HG03095 (cell line): ENCODE results near the gene HSPA1B.
"Not testable (repeated sequence)": the region's sequence is repeated elsewhere in the genome, so short reads cannot be mapped to it uniquely, and the experiment has no call there.

Experiments used
- ATAC-seq: cut with Tn5 transposase; IDR thresholded peaks from one replicate; pipeline ENCODE4 v1.9.1; 2021; ENCODE audit warnings: moderate library complexity; ENCODE audit not compliant: unreplicated experiment

HSPA1B gene

DNA sequence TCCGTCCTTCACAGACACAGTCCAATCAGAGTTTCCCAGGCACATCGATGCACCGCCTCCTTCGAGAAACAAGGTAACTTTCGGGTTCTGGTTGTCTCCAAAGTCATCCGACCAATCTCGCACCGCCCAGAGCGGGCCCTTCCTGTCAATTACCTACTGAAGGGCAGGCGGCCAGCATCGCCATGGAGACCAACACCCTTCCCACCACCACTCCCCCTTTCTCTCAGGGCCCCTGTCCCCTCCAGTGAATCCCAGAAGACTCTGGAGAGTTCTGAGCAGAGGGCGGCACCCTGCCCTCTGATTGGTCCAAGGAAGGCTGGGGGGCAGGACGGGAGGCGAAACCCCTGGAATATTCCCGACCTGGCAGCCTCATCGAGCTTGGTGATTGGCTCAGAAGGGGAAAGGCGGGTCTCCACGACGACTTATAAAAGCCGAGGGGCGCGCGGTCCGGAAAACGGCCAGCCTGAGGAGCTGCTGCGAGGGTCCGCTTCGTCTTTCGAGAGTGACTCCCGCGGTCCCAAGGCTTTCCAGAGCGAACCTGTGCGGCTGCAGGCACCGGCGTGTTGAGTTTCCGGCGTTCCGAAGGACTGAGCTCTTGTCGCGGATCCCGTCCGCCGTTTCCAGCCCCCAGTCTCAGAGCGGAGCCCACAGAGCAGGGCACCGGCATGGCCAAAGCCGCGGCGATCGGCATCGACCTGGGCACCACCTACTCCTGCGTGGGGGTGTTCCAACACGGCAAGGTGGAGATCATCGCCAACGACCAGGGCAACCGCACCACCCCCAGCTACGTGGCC lies at the start of gene HSPA1B:
HSPA1B (plus strand) TSS at position 453 of the 794 bp plus-strand sequence; CDS start at position 666, 213 bp downstream.
- ATAC-seq: peak; percentile 59

DNA sequence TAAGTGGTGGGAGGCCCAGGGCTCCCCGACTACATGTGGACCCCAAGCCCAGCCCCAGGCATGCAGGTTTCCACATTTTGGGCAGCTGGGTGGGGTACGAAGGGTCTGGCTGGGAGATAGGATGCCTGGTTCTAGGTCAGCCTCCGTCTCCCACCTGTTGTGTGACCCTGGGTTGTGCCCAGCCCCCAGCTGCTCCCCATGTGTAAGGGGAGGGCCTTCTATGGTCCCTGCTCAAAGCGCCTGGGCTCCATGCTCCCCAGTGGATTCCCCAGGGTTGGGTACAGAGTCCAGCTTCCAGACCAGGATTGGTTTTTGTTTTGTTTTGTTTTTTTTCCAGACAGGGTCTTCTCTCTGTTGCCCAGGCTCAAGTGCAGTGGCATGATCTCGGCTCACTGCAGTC lies 49.3 kb upstream of the HSPA1B start:
- no peak for ATAC-seq

DNA sequence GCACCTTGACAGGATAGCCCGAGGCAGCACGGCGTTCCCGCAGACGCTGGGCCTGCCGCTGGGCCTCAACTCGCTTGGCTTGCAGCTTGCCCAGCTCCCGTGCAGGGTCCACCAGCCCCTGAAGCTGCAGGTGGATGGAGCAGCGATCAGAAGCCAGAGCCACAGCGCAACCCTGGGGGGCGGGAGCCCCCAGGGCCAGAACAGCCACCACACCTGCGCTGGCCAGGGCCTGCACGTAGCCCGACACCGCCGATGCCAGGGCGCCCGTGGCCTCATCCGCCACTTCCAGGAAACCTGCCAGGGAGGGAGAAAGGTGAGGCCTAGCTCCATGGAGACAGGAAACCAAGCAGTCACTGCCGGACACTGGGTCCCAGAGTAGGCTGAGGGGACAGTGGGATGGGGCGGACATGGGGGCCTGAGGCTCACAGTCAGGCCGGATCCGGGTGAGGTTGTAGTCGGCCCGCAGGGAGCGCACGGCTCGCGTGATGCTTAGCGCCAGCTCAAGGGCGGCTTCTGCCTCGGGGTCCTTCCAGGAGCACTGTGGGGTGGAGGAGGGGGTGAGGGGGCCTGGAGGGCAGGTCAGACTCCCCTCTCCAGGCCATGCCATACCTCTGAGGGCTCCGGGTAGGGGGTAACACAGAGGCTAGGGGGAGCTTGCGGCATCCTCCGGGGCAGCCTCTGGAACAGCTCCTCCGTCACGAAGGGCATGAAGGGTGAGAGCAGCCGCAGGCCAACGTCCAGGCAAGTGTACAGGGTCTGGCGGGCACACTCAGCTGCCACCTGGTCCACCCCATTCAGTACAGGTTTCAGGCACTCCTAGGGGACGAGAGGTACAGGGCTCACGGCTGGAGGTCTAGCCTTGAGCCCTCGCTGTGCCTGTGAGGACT lies 48.3 kb upstream of the HSPA1B start:
- no peak for ATAC-seq

DNA sequence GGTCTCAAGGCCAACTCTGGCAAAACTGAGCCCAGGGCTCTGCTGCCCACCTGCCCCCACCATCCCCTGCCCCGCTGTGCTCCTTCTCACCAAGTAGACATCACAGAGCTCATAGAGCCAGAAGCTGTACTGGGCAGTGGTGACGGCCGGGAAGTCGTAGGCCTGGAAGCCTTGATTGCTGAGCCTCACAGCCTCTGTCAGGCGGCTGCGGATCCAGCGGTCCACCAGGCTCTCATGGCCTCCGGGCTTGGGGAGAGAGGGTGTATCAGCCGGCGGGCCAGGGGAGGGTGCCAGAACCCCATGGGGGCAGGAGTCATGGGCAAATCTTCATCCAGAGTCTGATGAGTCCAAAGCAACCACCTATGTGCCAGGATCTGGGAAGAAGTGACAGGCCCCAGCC lies 47.6 kb upstream of the HSPA1B start:
- no peak for ATAC-seq

DNA sequence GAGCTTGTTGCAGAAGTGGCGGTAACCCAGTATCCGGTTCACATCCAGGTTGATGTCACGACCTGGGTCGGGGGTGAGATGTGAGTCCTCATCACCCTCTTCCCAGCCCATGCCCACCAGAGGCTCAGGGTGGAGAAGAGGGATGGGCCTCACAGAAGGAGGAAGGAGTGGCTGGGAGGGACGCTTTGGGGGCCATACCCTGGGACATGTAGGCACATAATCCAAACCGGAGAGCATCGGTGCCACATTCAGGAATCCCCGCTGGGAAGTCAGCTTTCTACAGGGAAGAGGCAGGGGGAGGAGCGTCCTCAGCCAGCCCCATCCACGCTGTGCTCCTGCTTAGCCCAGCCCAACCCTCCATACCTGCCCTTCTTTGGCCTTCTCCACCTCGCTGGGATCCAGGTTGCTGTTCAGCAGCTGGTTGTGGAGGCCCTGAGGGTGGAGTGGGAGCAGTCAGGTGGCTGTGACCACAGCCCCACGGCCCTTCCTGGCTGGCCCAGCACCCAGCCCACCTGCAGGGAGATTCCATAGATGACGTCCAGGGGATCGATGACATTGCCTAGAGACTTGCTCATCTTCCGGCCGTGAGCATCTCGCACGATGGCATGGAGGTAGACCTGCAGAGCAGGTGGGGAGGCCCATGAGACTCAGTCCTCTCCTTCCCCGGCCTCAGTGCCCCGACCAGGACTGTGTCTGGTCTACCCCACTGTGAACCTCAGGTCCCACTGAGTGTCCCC lies 46.9 kb upstream of the HSPA1B start:
- ATAC-seq: no peak

DNA sequence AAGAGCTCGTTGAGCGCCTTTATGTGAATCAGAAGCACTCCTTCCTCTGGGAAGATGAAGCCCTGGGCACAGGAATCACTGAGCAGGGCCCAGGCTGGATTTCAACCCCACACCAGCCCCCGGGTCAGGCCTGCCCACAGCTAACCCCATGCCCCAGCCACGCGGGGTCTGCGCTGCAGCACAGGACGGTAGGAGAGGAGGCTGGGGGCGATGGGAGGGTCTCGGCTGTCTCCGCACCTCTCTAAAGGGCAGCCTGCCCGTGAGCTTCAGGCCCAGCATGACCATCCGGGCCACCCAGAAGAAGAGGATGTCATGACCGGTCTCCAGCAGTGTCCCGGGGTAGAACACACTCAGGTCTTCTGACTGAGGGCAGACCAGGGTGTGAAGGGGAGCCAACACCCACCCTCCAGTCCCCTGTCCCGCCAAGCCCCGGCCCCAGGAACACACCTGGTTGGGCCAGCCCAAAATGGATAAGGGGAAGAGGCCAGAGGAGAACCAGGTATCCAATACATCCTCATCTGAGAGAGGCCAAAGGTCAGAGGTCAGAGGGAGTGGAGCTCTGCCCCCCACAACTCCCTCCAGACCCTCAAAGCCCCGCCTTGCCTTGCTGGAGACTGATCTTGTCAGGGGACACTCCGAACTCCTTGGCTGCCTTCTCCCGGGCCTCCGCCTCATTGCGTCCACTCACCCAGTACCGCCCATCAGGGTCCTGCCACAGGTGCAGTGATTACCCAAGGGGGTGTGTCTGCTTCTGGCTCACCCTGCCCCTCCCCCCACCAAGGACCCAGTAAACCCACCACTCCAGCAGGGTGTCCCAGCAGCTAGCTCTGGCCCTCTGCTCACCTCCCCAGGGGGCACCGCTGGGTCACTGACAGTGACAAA lies 46.1 kb upstream of the HSPA1B start:
- ATAC-seq: no peak

DNA sequence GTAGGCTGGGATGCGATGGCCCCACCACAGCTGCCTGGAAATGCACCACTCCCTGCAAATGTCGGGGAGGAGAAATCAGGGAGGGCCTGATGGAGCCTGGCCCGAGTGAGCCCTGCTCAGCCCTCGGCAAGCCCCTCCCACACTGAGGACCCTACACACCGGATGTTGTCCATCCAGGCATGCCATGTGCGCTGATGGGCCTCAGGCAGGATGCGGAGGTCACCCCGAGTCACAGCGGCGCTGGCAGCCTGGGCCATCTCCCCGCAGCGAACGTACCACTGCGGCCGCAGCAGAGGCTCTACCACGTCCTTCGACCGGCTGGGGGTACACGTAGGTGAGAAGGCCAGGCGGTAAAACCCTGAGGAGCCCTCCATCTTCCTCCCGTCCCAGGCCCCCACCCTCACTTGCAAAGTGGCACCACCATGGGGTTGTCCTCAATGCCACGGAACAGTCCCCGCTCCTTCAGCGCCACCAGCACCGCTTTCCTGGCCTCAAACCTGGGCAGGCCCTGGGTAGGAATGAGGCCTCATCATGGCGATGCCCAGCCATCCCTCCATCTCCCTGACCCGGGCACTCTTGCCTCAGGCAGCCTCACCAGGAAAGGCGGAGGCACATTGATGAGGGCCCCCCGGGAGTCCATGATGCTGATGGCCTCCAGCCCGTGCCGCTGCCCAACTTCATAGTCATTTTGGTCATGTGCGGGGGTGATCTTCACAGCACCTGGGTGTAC lies 45.2 kb upstream of the HSPA1B start:
- no peak for ATAC-seq

DNA sequence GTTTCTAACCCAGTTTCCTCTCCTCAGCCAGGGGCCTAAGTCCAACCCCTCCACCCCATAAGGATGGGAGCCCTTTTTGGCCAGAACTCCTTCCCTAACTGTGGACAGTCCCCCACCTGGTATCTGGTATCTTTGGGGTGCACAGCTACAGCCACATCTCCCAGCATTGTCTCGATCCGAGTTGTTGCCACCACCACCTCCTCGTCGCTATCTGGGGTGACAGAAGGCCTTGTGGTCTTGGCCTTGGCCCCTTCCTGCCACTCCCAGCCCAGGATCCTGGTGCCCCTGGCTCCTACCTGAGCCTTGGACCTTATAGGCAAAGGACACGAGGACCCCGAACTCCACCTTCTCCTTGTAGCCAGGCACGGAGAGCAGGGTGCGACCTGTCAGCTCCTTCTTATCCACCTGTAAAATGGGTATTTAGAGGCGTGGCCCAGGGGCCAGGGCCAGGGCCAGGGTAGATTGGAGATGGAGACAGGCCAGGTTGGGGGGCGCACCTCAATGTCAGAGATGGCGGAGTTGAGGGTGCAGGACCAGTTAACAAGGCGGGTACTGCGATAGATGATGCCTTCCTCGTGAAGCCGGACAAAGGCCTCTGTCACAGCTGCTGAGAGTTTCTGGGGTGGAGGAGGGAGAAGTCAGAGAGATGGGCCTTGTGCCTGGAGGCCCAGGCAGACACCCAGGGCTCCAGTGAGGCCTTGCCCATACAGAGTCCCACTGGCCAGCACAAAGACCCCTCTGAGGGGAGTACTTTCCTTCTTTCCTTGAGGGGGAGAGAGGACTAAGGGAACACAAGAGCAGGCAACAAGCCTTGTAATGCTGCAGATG lies 43.2 kb upstream of the HSPA1B start:
- ATAC-seq: no peak

DNA sequence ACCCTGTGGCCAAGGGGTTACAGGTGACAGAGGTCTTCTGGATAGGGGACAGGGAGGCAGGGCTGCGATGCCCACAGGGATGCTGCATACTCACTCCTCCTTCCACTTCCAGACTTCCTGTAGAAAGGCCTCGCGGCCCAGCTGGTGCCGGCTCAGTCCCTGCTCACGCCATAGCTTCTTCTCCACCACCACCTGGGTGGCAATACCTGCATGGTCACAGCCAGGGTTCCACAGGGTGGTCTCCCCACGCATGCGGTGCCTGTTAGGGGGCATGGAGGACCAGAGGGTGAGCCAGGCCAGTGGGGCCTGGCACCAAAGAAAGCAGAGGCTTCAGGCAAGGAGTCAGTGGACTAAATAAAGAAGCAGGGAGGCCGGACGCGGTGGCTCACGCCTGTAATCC lies 42.1 kb upstream of the HSPA1B start:
- no peak for ATAC-seq

DNA sequence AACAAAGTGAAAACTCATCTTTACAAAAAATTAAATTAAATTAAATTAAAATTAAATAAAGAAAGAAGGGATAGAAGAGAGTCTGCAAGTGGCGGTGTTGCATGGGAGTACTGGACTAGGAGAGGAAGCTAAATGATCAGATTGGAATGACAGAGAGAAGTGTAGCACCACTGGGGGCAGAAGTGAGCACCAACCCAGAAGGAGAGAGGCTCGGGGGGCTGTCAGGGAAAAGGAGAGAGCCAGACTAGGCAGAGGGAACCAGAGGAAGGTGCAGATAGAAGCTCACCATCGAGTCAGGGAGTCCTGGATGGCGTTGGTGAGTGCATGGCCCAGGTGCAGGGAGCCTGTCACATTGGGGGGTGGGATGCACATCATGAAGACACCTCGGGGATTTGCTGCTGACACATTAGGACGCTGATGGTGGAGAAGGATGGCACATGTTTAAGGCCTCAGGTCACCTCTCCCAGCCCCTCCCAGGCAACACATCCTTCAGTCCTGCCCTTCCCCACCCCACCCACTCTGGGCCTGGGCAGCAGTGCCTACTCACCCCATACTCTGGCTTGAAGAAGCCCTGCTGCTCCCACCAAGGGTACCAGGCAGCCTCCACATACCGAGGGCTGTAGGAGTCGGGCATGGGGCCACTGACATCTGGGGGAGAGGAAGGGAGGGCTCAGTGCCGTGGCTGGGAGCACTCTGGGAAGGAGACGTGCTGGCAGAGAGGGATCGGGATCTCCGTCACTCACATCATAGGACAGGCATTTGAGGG lies 36.0 kb upstream of the HSPA1B start:
- no peak for ATAC-seq

DNA sequence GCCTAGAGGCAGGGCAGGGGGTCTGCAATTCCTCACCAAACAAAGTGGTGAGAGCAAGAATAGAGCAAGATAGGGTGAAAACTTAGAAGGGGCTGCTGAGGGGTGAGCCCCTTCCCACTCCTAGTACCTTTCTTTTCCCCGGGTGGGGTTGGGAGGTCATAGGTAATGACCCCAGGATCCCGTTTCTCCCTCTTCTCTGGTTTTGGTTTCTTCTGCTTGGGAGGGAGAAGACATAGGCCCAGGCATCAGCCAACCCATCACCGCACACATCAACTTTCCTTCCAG lies 35.5 kb upstream of the HSPA1B start:
- ATAC-seq: no peak

DNA sequence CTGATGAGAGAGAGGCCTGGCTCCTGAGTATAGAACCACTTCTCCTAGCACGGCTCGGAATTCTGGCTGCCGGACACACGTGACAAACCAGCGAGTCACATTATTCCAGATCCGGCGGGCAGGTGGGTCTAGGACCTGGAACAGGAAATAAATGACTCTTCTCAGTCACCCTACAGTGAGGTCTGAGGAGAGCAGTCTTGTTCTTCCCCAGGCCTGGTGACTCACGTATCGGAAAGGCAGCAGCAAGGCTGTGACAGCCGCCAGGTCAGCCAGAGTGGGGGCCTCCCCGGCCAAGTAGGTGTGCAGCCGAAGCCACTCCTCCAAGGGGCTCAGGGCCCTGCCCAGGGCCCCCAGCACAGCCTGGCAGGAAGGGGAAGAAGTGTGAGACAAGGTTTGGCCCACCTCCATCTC lies 34.8 kb upstream of the HSPA1B start:
- no peak for ATAC-seq

DNA sequence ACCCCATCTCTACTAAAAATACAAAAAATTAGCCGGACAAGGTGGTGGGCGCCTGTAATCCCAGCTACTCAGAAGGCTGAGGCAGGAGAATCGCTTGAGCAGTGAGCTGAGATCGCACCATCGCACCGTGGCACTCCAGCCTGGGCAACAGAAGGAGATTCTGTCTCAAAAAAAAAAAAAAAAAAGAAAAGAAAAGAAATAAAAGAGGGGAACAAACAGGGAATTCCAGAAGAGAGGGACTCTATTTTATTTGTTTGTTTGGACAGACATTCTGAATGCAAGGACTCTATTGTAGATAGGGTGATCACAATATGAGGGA lies 33.7 kb upstream of the HSPA1B start:
- not testable (repeated sequence) for ATAC-seq

DNA sequence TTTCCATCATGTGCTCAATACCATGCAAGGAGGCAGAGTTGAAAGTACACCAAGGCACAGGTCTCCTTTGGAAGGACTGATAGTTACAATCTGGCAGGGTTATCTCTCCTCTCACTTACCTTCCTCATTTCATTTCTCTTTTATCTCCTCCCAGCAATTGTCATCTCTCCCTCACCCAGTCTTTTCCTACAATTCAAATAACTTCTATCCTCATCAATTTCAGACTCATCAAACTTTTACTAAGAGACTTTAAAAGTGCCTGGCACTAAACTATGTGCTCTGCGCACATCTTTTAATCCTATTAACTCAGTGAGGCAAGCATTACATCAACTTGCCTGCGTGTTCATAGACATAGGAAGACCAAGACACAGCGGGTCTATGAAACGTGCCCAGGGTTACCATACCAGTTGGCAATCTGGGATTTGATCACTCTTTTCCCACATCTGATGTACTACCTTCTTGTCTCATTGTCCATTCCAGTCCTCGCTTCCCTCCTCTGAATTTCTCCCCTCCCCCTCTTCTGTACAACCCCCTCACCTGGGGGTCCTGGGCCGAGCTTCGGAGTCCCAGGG lies 33.2 kb upstream of the HSPA1B start:
- no peak for ATAC-seq

DNA sequence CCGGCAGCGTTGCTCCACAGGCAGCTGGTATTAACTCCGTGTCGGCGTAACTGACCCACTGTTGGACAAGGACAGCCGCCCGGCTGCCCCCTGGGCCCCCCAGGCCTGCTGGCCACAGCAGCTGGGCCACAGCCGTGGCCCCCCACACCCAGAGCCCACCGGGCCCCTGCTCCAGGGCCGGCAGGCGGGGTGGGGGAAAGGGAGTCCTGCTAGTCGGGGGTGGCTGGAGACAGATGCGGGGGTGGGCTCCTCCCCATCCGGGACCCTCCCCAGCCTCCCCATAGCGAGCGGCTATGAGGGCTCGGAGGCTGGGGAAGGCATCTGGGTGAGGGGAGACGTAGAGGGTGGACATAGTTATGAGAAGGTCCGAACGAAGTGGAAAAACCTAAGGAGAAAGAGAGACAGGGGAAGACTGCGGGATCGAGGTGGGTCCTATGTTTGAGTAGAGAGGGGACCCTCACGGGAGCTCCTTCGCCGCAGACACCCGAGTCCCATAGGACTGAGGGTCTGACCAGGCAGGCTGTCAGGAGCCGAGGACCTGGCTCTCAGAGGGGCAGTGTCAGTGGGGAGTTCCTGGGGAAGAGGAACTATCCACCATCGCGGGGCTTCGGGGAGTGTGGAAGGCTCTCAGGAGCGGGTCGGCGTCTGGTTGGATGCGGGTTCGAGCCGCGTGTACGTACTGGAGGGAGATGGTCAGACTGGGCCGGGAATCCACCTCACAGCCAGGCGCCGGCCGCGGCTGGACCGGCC lies 32.5 kb upstream of the HSPA1B start:
- peak; percentile 8 for ATAC-seq

DNA sequence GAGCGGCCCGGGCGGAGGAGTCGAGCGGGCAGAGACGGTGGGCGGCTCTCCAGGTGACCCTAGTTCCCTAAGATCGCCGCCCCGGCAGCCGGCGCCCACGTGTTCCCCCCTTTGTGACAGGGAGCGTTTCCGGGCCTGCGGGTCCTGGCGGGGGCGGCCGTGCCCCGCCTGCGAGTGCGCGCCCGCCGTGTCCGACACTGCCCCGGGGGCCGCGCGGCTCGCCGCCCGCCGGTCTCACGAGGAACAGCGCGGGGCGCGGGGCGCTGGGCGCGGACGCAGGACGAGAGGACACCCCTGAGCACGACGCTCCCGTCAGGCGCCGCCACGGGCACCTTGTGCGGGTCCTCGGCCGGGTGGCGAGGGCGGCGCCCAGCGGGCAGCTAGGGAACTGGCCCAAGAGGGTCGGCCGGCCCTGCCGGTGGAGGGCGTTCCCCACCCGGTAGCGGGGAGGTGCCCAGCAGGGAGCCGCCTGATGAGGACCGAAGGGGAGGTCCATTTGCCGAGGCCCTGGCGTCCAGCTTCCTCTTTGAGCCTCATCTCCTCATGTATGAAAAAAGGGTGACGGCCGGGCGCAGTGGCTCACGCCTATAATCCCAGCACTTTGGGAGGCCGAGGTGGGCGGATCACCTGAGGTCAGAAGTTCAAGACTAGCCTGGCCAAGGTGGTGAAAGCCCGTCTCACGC lies 31.8 kb upstream of the HSPA1B start, which contains the start of gene VARS1:
VARS1 (minus strand) TSS at position 137 of the 683 bp plus-strand sequence. CDS start 535 bp downstream, outside the sequence.
- ATAC-seq: peak; percentile 72

DNA sequence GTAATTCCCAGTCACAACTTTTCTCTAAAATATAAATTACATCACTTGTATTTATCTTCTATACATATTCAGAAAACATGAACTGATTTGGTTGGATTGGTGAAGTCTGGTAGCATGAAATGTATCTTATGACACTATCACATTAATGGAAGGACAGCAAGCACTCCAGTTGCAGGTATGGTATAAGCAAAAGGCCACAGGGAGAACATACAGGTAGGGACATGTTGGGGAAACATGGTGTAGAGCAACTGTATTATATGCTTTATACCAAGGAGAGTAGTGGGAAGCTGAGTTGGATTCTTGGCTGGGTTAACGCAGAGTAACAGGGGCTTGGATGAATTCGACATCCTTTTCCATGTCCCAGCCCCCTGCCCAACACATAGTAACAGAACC lies 30.5 kb upstream of the HSPA1B start:
- no peak for ATAC-seq
